ENCODE results near the gene CLEC16A.
"Not testable (repeated sequence)": the region's sequence is repeated elsewhere in the genome, so short reads cannot be mapped to it uniquely, and the experiment has no call there.

The CLEC16A gene

DNA sequence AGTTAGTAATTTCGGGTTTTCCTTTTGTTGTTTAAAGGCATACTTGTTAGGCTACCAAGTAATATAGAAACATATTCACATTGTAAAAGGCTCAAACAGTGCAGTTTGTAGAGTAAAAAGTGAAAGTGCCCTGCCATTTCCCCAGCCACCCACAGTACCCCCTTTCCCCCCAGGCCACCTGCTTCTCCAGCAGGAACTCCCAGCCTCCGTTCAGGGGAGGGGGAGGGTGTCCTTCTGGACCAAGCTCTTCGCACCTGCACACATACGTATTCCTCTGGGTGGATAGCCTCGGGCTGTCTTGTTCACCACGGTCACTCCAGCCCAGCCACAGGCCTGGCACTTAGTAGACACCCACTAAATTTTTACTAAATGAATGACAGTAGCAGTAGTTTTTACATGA, 144.5 kb downstream of the CLEC16A start:
- DNase-seq = no peak

DNA sequence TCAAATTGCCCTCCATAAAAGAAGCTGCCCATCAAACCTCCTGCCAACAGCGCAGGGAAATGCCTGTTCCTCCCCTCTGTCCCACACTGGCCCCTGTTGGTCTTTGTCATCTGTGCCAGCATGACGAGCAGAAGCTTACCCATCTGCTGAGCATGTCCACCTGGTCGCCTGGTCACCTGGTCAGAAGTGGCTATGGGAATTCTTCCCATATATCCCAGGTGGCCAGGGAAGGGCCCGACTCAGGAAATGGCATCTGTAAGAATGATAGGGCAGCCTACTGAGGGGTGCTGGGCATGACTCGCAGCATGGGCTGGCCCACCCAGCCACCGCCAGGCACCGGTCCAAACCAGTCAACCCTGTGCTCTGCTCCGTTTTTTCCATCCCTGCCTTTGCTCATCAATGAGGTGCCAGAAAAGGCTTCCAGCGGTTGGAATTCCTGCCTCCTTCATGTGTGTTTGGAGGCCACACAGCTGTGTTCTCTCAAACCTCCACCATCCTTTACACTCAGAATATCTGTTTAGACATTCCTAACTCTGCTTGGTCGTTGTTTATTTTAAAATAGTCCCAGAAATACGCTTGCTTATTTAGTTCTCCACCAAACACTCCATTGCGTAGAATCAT, 145.2 kb downstream of the CLEC16A start:
- DNase-seq = no peak

DNA sequence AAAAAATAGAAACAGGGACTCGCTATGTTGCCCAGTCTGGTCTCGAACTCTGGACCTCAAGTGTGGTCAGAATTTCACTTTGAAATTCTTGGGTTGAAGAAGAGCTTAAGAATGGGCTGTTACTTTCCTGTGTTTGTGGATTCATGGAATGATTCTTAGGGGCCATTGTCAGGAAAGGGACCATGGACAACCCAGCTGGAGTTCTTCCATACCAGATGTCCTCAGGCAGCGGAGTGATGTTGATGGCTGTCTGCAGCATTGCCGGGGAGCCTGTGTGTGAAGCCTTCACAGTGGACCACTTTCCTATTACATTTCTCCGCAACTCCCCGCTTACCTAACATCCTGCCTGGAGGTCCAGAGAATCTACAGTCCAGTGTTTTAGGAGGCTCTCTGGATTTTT, 145.9 kb downstream of the CLEC16A start:
- DNase-seq = no peak

DNA sequence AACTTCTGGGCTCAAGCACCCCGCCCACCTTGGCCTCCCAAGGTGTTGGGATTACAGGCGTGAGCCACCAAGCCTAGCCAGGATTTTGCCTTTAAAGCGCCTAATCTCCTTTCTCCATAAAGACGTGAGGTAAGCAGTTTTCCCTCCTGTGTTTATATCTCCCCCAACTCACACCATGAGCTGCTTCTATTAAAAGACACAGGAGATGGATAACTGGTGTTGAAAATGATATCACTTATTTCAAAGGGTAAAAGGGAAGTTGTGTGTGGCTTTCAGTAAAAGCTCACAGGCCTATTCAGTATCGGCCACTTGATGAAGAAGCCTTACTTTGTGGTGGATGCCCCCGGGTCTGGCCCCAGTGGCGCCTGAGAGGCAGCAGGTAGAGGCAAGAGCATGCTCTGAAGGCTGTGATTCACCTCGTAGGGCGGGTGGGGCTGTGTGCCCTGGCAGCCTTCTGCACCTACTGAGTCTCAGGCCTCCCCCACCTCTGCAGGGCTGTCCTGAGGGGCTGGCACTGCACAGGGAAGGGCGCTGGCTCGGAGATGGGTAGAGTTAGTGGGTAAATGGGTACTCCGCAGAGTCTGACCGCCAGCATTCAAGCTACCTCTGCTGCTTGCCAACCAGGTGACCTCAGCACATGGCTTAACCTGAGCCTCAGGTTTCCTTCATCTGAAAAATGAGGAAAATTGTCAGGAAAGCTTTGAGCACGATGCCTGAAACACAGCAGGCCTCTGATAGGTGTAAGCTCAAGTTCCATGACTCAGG, 146.8 kb downstream of the CLEC16A start:
- no peak for DNase-seq

DNA sequence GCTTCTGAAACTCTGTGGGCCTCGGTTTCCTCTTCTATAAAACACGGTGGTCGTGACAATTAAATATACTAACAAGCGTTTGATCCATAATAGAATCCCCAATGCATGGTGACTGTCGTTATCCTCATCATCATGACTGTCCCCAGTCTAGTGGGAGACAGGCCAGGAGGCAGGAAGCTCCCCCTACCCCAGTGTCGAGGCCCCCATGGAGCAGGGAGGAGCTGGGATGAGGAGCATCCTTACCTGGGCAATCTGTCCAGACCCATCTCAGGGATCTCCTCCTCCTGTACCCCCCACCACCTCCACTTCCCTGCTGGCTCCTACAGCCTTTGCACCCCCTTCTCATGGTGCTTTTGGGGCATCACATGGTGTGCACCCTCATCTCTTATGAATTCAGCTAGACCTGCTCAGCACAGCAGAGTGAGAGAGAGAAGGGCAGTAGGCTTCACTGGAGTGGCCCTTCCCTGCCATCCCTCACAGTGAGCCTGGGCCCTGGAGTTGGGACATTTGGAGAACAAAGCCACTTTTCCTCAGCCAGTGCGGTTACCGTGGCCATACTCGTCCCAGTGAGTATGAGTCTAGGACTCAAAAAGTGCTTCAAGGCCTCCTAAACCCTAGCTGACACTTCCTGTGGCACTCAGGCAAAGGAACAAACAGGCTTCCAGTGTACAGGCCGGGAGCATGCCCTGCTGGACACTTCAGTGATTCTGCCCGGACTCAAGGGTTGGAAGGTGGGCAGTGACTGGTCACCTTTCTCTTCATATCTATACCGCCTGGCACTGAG, 148.6 kb downstream of the CLEC16A start:
- DNase-seq = no peak

DNA sequence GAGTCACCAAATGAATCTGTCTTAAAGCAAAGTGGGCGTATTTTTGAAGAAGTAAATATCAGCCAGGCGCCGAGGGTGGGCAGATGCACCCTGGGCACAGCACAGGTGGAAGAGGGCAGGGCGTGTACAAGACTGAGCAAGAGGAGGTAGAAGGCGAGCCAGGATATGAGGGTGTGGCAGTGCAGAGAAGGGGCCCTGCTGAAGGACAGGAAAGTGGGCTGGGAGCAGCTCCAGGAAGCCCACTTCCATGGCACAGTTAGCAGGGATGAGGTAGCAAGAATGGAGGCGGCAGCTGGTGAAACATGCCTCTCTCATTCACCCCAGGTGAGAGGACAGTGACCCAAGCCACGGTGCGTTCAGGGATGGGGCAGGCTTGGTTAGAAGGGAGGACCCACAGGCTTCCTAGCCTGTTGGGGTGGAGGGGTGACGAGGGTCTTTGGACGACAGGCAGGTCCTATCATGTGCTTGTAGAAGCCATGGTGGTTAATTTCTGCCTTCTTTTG, 149.3 kb downstream of the CLEC16A start:
- DNase-seq = no peak

DNA sequence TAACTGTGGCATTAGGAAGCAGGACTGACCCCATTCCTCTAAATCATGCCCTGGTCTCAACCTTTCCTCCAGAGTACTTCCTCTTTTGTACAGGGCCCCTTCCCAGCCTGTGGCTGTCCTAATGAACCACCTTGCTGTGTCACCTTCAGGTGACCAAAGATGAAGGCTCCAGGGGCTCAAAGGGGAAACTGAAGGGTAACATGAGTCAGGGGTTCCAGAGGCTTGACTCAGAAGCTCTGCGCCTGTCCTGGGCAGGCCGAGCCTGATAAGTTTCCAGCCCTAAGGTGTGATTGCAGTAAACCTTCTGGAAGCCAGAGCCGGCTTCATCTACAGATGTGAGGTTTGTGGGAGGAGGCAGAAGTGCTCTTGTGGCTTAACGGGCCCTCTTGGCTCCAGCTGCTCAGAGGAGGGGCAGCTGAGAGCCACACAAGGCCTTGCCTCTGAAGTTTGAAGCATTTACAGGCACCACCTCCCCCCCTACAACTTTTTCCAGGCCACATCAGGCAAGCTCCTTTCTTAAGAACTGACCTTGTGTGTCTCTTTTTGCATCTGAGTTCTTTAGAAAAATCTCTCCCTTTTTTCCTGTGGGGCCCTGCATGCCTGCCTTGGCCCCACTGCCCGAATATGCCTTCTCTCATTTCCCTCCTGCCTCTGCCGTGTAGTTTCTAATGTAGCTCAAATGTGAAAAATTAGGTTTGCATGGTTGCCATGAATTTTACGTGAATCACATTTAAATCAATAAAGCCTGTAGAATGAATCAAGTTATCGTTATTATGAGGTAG, 149.9 kb downstream of the CLEC16A start:
- no peak for DNase-seq

DNA sequence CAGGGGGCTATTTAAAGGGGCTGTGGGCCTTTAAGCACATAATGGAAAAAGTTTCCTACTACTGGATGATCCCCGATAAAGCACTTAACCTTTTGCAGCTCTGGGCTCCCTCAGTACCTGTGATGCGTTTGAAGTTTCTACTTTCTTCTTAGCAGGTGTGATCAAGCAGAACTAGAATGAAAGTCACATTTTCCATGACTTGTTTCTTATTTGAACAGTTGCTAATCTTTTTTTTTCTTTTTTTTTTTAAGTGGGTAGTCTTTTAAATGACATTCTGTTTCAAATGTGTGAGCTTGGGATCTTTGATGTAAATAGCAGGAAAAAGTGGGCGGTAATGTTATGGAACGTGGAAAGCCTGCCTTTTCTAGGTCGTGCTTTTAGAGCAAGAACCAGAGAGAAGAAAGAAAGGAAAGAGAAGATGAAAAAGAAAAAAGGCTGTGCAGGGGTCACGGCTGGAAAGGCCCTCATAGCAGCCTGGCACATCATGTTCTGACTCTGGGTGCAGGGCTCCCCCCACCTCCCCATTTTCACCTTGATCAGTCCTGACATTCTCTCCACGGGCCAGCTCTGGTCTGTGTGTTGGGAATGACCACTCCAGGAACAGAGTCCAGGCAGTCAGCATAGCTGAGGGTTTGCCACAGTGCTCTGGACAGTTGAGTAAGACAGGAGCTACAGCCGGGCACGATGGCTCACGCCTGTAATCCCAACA, 150.6 kb downstream of the CLEC16A start:
- no peak for DNase-seq

DNA sequence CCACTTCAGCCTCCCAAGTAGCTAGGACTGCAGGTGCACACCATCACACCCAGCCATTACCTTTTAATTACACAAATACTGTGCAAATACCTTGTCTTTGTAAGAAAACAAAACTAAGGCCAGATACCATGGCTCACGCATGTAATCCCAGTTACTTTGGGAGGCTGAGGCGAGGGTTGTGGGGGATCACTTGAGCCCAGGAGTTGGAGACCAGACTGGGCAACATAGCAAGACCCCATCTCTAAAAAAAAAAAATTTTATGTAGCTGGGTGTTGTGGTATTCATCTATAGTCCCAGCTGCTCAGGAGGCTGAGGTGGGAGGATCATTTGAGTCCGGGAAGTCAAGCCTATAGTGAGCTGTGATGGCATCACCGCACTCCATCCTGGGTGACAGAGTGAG, 151.6 kb downstream of the CLEC16A start:
- no peak for DNase-seq

DNA sequence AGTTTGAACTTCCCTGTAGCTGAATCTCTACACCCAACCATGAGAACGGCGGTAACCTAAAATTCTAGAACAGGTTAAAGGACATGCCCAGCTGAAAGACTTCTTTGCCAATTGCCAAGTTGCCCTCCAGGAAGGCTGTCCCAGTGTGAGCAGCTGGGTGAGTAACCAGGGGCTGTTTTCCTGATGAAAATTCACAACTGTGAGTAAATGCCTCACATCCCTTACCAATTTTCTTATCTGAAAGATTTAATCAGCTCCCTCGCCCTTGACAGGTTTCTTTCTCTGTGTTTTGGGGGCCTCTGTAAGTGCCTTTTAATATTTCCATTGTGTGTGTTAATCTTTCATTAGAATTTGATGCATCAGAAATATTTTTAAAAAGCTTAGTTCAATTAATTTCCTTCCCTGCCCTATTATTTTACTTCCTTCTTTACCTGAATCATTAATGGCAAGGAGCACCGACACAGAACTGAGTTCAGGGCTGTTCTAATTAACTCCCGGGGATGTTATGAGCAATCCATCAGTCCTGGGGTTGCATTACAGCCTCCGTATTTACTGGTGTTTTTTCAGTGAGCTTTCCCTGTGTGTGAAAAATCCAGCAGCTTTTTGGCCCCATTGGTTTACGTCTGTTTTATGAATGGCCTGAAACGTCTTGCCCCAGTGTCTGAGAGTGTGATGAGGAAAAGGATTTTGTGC, 152.9 kb downstream of the CLEC16A start:
- DNase-seq = no peak

DNA sequence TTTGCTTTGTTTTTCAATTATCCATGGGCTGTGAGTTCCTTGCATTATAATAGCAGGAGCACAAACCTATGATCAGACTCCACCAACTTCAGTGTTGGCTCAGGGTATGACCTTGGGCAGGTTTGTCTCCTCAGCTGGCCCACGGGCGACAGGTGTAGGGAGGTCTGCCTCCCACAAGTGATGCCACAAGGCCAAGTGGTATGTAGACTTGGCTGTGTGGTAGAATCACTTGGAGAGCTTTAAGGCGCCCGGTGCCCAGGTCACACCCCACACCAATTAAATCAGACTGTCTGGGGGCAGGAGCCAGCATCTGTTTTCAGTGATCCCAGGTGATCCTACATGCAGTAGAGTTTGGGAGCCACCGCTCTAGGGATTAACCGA, 153.4 kb downstream of the CLEC16A start:
- no peak for DNase-seq

DNA sequence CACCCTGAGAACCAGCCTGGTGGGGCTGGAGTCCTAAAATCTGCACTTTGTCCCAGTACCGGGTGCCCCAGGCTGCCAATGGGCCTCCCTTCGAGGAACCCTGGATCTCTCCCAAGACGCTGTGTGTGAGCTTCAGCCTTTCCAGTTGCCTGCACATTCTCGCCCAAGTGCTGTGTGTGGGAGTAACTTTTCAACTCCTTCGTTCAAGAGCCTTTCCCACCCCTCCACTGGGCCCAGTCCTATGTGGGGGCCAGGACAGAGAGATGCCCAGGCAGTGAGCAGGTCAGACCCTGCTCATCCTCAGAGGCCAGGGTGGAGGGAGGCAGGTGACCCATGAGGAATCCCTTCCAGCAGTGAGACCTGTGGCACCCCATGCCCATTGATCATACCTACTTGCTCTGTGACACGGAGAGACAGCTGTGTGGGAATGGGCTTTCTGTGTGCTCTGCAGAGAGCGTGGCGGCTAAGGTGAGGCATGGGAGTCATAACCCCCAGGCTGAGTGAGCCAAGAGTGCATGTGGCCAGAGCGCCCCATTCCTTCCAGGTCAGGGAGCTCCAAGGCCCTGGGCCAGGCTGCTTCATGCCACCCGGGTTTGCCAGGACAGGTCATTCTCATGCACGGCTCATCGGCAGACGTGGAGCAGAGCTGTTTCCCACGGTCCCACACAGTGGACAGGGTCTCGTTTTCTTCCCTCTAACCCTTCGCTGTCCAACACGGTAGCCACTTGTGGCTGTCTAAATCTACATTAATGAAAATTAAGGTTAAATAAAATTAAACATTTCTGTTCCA, 154.4 kb downstream of the CLEC16A start:
- DNase-seq = no peak

DNA sequence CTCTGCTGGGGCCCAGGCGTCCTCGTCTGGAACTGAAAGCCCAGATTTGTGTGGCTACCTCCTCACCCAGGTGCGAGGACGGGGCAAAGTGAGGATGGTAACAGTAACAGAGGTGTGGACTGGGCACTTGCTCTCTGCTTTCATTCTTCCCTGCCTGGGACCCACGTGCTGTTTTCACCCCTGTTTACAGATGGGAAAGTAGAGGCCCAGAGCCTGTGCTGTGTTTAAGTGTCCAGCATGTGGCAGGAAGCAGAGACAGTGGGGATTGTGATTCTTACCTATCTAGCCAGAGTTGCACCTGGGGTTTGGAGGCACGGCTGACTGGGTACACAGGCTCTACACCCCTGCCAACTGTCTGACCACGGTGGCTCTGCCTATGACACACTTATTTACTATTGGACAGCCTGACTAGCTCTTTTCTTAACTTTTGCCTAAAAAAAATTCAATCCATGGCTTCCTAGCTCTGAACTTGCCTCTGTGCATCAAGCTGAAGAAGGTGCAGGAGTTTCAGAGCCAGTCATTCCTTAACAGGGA, 155.4 kb downstream of the CLEC16A start:
- DNase-seq = no peak

DNA sequence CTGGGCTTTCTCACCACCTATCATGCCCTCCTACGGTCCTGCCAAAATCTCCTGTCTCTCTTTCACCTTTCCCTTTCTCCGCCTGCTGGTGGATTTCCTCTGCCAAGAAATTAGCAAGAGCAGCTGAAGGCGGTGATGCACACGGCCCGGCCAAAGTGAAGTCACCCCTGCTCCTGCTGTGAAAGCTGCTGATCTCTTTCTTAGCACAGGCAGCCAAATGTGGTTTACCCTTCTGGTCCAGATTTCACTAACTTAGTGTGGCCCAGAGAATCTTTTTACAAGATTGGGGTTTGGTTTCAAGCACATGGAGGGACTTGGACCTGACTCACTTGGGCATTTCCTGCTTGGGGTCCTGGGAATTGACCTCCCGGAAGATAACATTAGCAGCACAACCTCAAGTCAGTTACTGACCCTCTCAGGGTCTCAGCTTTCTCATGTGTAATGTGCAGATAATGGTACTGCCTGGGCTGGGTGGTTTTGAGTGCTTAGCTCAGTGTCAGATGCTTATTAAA, 155.9 kb downstream of the CLEC16A start:
- no peak for DNase-seq

DNA sequence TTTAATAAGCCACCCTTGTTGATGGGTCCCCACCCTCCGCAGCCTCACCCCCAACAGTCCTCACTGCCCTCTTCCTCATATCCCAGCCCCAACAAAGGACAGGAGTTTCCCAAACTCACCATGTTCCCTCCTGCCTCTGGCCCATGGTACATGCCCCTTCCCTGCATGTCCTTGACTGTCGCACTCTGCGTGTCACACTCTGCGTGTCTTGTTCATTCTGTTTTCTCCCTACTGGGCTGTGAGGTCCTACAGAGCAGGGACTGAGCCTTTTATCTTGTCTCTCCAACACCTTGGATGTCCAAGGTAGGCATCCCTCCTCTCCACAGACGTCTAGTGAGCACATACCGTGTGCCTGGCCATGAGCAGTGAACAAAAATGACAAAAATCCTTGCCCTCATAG, 156.9 kb downstream of the CLEC16A start:
- no peak for DNase-seq

DNA sequence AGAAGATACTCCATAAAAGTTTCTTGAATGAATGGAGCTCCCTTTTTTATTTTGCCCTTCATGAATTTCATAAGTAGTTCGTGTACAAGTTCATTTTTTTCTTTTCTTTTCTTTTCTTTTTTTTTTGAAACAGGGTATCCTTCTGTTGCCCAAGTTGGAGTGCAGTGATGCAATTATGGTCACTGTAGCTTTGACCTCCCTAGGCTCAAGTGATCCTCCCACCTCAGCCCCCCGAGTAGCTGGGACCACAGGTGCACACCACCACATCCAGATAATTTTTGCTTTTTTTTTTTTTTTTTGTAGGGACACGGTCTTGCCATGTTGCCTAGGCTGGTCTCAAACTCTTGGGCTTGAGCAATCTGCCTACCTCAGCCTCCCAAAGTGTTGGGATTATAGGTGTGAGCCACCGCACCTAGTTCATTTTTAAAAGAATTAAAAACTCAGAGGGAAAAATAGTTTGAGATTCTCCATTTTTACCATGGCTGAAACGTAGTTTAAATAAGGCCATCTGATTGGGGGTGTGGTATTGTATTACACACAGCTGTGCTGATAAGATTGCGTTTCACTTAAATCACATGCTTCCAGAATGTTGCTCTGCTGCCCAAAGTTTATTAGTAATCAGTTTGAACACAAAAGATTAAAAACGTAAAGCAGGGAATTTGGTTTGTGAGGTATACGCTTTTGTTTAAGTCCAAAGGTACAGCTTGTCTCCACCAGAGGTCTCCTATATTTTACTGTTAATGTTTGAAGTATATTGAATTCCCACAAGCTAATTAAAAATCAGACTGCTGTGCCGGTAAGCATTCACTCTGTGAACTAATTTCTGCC, 157.5 kb downstream of the CLEC16A start:
- no peak for DNase-seq

DNA sequence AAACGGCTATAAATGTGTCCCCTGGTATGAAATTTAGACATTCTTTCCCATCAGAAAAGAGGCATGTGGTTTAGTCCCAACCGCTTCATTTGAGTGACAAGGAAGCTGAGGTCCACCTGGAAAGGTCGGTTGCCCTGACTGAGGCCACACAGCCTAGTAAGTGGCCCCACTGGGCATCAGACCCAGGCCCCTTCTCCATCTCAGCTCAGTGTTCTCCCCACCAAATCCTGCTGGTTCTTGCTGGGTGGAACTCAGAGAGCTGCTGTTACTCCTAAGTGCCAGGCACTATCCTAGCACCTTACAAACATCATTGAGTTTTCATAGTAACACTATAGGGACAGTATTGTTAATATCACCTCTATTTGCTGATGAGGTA, 158.1 kb downstream of the CLEC16A start:
- no peak for DNase-seq

DNA sequence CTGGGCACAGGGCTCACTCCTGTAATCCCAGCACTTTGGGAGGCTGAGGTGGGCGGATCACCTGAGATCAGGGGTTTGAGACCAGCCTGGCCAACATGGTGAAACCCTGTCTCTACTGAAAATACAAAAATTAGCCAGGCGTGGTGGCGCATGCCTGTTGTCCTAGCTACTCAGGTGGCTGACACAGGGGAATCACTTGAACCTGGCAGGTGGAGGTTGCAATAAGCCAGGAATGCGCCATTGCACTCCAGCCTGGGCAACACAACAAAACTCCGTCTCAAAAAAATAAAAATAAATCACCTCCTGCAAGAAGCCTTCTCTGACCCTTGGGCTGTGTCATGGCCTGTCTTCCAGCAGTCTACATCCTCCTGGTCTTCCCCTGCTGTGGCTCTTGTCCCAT, 158.9 kb downstream of the CLEC16A start:
- DNase-seq = not testable (repeated sequence)

Measured in NCI-H748 treated with DMSO at 0.1 percent for 48 hours (cell line).